NCI-H69 (cell line): ENCODE measurements around the gene RASSF1.

Source experiments
- DNase-seq: peaks from one replicate; lab custom pipeline; 2025; lab: John Stamatoyannopoulos, UW

Gene RASSF1

GRCh38 chr3:50342813-50343633, 2.4 kb upstream of the RASSF1 start:
- no peak for DNase-seq

GRCh38 chr3:50341996-50342650, 1.5 kb upstream of the RASSF1 start:
- no peak for DNase-seq

DNA sequence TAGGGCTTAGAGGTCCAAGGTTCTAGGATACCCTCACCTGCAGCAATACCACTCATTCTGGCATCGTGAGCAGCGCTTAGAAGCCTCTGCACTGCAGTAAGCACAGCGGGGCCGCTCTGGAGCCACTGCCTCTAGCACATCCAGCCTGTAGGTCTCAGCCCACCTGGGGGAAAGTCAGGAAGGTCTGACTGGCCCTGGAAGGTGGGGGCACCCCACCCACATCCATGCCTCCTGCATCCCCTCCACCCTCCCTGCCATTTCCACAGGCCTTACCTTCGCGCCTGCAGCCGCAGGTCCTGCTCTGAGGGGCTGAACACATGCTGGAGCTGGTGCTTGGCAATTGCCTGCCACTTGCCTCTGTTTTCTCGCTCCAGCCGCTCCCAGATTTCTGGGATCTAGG, 901 bp upstream of the RASSF1 start:
- no peak for DNase-seq

DNA sequence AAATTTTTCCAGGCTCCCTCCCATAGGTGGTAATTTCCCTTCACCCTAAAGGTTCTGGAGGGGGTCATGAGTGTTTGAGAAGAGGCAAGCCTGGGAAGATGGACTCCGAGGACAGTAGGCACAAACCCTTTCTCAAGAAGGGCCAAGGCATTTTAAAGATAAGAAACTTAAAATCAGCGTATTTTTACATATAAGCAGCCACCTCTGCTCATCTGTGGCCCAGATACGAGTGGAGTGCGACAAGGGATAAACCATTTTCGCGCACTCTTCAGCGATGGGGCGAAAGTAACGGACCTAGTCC, 539 bp downstream of the RASSF1 start:
- DNase-seq = no peak

DNA sequence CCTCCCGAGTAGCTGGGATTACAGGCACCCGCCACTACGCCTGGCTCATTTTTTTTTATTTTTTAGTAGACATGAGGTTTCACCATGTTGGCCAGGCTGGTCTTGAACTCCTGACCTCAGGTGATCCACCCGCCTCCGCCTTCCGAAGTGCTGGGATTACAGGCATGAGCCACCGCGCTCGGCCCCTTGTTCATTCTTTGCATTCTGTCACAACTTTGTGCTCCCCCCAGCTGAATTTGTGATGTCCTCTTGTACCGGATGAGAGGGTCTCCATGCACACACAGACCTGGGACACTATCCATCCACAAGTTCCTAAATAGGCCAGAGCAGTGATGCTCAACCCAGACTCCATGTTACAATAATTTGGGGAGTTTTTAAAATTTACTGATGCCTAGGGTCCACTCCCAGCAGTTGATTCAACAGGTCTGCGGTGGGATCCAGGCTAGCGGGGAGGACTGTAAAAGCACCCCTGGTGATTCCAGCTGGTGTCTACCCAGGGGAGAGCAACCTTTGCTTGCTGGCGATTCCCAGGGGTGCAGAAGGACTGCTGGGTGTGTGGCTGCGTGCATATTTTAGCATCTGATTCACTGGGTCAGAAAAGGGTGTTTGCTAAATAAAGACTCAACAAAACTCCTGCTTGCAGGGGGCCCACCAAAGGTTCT, 1.0 kb downstream of the RASSF1 start:
- no peak for DNase-seq

DNA sequence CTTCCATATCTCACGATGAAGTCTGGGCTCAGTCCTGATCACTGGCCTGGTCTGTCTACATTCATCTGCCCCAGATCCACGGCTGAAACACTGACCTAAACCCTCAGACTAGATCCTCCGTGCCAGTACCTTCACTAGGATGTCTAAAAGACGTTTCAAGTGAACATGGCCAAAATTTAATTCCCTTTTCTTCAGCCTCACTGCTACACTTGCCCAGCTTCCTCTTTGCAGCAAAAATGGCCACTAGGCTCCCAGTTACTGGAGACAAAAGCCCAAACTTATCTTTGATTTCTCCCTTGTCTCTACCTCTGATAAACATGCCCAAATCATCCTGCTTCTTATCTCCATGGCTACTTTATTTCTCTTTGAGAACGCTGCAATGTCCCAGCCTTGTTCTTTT, 1.7 kb downstream of the RASSF1 start:
- no peak for DNase-seq

GRCh38 chr3:50337175-50337861, 3.3 kb downstream of the RASSF1 start:
- peak; percentile 98 for DNase-seq

DNA sequence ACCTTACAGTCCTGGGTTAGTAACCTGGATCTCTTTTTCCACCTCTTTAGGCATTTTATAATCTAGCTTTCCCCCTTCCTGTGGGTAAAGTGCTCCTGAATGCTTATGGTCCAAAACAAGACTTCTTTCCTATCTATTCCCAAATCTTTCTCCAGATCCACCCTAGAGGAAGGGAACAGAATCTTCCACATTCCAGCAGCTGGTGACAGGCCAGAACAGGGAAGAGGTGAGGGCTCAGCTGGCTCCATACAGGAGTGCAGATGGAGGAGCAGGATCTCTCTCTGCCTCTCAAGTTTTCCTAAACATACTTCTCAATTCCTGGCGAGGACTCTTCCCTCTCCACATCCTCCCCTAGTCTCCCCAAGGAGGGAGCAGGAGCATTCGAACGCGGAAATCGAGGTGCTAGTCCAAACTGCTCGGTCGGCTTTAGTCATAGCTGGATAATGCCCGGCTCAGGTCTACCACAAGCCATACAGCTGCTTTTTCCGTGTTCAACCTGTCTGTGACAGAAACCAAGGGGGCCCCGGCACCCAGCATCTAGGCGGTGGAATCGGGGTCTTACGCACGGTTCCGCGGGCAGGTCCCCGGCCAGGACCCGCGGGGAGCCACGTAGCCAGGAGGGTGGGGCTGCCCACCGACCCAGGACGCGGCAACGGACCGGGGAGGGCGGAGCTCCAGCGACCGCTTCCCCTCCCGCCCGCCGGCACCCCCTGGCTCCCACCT, 4.0 kb downstream of the RASSF1 start:
- DNase-seq = peak; percentile 40

DNA sequence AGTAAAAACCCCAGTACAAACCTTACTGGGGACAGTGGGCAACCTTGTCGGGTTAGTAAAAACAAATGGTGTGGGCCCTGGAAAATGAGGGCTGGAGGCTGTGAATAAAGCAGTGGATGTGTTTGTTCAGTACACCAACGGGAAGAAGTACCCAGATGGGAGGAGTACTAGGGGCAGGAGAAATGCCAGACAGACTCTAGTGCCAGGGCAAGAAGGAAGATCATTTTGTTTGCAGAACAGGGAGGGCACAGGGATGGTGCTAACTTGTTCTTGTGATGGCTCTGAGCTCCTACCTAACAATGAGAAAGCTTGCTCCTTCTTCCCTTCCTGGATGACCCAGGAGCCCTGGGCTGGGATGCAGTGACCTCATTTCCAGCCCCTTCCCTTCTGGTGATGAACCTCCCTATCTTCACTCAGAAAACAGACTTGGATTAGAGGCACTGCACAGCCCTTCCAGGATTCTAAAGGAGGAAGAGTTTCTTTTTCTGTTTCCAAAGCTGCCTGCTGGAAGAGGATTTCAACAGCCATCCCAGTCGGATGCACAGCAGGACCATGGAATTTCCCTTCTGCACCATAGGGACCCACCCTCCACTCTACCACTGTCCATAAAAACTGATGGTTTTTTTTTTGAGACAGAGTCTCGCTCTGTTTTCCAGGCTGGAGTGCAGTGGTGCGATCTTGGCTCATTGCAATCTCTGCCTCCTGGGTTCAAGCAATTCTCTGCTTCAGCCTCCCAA, 6.1 kb downstream of the RASSF1 start:
- no peak for DNase-seq

DNA sequence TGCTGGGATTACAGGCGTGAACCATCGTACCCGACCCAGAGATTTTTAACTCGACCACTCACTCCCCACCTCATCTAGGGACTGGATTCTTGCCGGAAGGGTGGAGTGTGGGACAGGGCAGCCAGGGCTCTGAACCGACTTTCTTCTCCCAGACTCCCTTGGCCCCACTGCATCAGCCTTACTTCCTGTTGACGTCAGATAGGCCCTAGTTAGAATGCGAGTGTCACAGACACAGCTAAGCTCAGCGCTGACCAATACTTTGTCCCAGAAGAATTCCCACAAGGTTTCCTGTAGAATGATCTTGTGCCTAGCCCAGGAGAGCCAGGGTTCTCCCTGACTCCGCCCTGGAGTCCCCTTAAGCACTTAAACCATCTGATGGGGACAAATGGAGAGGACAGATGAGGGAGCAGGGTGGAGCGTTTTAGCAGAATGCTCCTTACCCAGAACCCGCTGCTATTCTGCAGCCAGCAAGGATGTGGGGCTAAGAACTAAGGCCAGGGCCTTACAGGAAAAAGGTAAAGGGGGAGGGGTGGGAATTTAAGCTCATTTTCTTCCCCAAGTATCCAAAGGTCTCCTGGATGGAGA, 6.8 kb downstream of the RASSF1 start:
- DNase-seq = no peak

- no peak for DNase-seq
Observed at GRCh38 chr3:50331364-50331907, 9.2 kb downstream of the RASSF1 start.

- no peak for DNase-seq
Observed at GRCh38 chr3:50330330-50330729, 10.3 kb downstream of the RASSF1 start.

- peak; percentile 96 for DNase-seq
Observed at GRCh38 chr3:50327943-50328691, 12.5 kb downstream of the RASSF1 start, which contains the start of gene TUSC2. Gene TUSC2, minus strand, starts transcription at chr3:50328223. Its CDS starts 124 bp downstream, at chr3:50328099.

GRCh38 chr3:50327129-50327528, 13.5 kb downstream of the RASSF1 start:
- no peak for DNase-seq

- DNase-seq = no peak
Observed at GRCh38 chr3:50326182-50326541, 14.5 kb downstream of the RASSF1 start.

- DNase-seq = no peak
Observed at GRCh38 chr3:50325497-50326181, 15.0 kb downstream of the RASSF1 start.

DNA sequence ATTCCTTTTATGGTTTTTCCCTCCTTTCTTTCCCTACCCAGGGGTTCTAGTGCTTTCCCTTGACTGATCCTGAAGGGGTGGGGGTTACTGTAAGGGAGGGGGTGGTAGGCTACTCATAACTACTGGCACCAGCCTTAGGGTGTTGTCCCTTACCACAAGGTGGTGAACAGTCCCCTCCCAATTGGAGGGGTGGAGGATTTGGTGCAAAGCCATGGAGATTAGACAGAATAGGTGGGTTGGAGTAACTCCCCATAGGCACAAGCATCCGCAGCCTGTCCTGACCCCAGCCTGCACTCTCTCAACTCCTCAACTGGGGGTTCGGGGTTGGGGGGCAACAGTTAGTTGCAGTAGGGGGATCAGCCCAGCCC, 15.5 kb downstream of the RASSF1 start:
- DNase-seq = no peak

DNA sequence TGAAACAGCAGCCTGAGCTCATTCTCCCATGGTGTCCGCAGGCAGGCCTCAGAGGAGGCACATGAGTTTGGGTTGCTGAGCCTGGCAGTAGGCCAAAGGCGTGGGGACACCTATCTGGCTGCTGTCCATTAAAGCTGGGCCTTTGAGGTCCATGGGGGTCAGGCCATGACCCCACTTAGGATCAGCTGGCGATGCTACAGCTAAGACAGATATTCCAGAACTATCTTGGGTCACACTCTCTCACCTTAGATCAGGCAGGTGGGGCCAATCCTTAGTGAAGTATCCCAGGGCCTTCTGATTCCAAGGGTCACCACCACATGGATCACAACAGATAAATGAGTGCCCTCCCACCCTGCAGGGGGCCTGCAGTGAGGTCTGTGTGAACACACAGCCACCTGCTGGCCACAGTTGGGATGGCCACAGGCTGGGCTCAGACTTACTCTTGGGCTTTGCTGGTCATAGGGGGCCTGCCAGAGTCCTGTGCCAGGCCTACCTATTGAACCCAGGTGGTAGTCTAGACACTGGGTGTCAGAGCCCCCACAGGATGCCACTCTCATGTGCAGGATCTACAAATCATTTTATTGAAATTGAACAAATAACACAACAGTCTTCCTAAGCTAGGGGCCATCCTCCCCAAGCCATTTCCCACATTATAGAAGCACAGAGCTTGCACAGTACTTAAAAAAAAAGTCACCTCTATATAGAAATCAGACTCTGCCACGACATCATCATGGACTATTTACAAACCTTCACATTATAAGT, 16.1 kb downstream of the RASSF1 start:
- DNase-seq = peak; percentile 75
